ENCODE results near the gene CMTM6. TPM values are rescaled to one million over a fixed set of nuclear protein-coding genes. Genes with fewer than 3 reads are reported as not detected.

The CMTM6 gene
- total RNA-seq, 2 donors from 2014 or later = 97.2 to 99.3 TPM

GRCh38 chr3:32456429-32457130 lies 46.1 kb downstream of the CMTM6 start:
- Mint-ChIP-seq H3K4me3 (peak overlapping the region; percentile 55), H3K36me3 (ENCODE audit: low read depth) (peaks cover 2% of the 10 kb centered on the region), H3K27me3 (no peaks in the 10 kb centered on the region), H3K27ac (no peak overlapping the region), H3K4me1 (peaks cover 40% of the 10 kb centered on the region)
- H3K9me3 ChIP-seq (ENCODE audit: control insufficient read depth, low read length, poor library complexity, severe bottlenecking) = no peaks in the 10 kb centered on the region
- DNase-seq (no peak), ATAC-seq (no peak)

- DNase-seq = no peak
- Mint-ChIP-seq H3K36me3 (ENCODE audit: low read depth) (peaks cover 3% of the 10 kb centered on the region), H3K27ac (no peak overlapping the region), H3K4me1 (peaks cover 40% of the 10 kb centered on the region), H3K27me3 (no peaks in the 10 kb centered on the region), H3K4me3 (peak overlapping the region; percentile 55)
- ATAC-seq = no peak
- no peaks in the 10 kb centered on the region for H3K9me3 ChIP-seq (ENCODE audit: control insufficient read depth, low read length, poor library complexity, severe bottlenecking)
Observed at GRCh38 chr3:32455609-32456428, 46.8 kb downstream of the CMTM6 start.

GRCh38 chr3:32454731-32455608 lies 47.7 kb downstream of the CMTM6 start:
- DNase-seq = no peak
- peaks cover 7% of the 10 kb centered on the region for H3K36me3 Mint-ChIP-seq (ENCODE audit: low read depth)

GRCh38 chr3:32454111-32454510 lies 48.5 kb downstream of the CMTM6 start:
- DNase-seq (no peak), ATAC-seq (no peak)
- Mint-ChIP-seq H3K27me3 (no peaks in the 10 kb centered on the region), H3K4me3 (no peak overlapping the region), H3K36me3 (ENCODE audit: low read depth) (peaks cover 7% of the 10 kb centered on the region), H3K4me1 (peaks cover 36% of the 10 kb centered on the region), H3K27ac (no peak overlapping the region)
- no peaks in the 10 kb centered on the region for H3K9me3 ChIP-seq (ENCODE audit: control insufficient read depth, low read length, poor library complexity, severe bottlenecking)

More at GRCh38 chr3:32454731-32455608, 47.7 kb downstream of the CMTM6 start:
- Mint-ChIP-seq H3K27me3 (no peaks in the 10 kb centered on the region), H3K27ac (no peak overlapping the region), H3K4me1 (peaks cover 42% of the 10 kb centered on the region), H3K4me3 (peak overlapping the region; percentile 41)
- no peak for ATAC-seq
- no peaks in the 10 kb centered on the region for H3K9me3 ChIP-seq (ENCODE audit: control insufficient read depth, low read length, poor library complexity, severe bottlenecking)

GRCh38 chr3:32453346-32453745 lies 49.3 kb downstream of the CMTM6 start:
- ATAC-seq = no peak
- Mint-ChIP-seq H3K27me3 (no peaks in the 10 kb centered on the region), H3K4me3 (no peak overlapping the region), H3K36me3 (ENCODE audit: low read depth) (peaks cover 7% of the 10 kb centered on the region), H3K27ac (no peak overlapping the region), H3K4me1 (peaks cover 38% of the 10 kb centered on the region)
- no peaks in the 10 kb centered on the region for H3K9me3 ChIP-seq (ENCODE audit: control insufficient read depth, low read length, poor library complexity, severe bottlenecking)
- DNase-seq = no peak

GRCh38 chr3:32452009-32452408 lies 50.6 kb downstream of the CMTM6 start:
- H3K36me3 Mint-ChIP-seq (ENCODE audit: low read depth) = peaks cover 8% of the 10 kb centered on the region
- peak overlapping the region; percentile 4 for H3K27ac Mint-ChIP-seq
- no peak overlapping the region for H3K4me3 Mint-ChIP-seq
- H3K9me3 ChIP-seq (ENCODE audit: control insufficient read depth, low read length, poor library complexity, severe bottlenecking) = no peaks in the 10 kb centered on the region
- no peaks in the 10 kb centered on the region for H3K27me3 Mint-ChIP-seq
- no peak for ATAC-seq
- DNase-seq = no peak
- peaks cover 37% of the 10 kb centered on the region for H3K4me1 Mint-ChIP-seq

- Mint-ChIP-seq H3K27me3 (no peaks in the 10 kb centered on the region), H3K4me1 (peaks cover 35% of the 10 kb centered on the region), H3K27ac (peak overlapping the region; percentile 4), H3K4me3 (no peak overlapping the region), H3K36me3 (ENCODE audit: low read depth) (peaks cover 9% of the 10 kb centered on the region)
- ATAC-seq (no peak), DNase-seq (no peak)
- no peaks in the 10 kb centered on the region for H3K9me3 ChIP-seq (ENCODE audit: control insufficient read depth, low read length, poor library complexity, severe bottlenecking)
Observed at GRCh38 chr3:32450992-32451659, 51.5 kb downstream of the CMTM6 start.

- DNase-seq (no peak), ATAC-seq (no peak)
- Mint-ChIP-seq H3K27ac (peak overlapping the region; percentile 4), H3K27me3 (no peaks in the 10 kb centered on the region), H3K4me3 (no peak overlapping the region), H3K36me3 (ENCODE audit: low read depth) (peaks cover 9% of the 10 kb centered on the region), H3K4me1 (peaks cover 30% of the 10 kb centered on the region)
- H3K9me3 ChIP-seq (ENCODE audit: control insufficient read depth, low read length, poor library complexity, severe bottlenecking) = no peaks in the 10 kb centered on the region
Observed at GRCh38 chr3:32450426-32450825, 52.2 kb downstream of the CMTM6 start.

- peak overlapping the region; percentile 86 for H3K27ac Mint-ChIP-seq
- H3K9me3 ChIP-seq (ENCODE audit: control insufficient read depth, low read length, poor library complexity, severe bottlenecking) = no peaks in the 10 kb centered on the region
- H3K4me1 Mint-ChIP-seq = peaks cover 24% of the 10 kb centered on the region
- H3K4me3 Mint-ChIP-seq = no peak overlapping the region
- no peaks in the 10 kb centered on the region for H3K27me3 Mint-ChIP-seq
- DNase-seq = no peak
- peaks cover 9% of the 10 kb centered on the region for H3K36me3 Mint-ChIP-seq (ENCODE audit: low read depth)
- ATAC-seq = no peak
Observed at GRCh38 chr3:32449691-32450090, 53.0 kb downstream of the CMTM6 start.

- no peak for DNase-seq
- Mint-ChIP-seq H3K4me3 (no peak overlapping the region), H3K36me3 (ENCODE audit: low read depth) (peaks cover 9% of the 10 kb centered on the region), H3K27ac (peak overlapping the region; percentile 86), H3K4me1 (peaks cover 20% of the 10 kb centered on the region), H3K27me3 (no peaks in the 10 kb centered on the region)
- ATAC-seq = no peak
- no peaks in the 10 kb centered on the region for H3K9me3 ChIP-seq (ENCODE audit: control insufficient read depth, low read length, poor library complexity, severe bottlenecking)
Observed at GRCh38 chr3:32448686-32449474, 53.8 kb downstream of the CMTM6 start.

GRCh38 chr3:32447865-32448400 lies 54.7 kb downstream of the CMTM6 start:
- DNase-seq (no peak), ATAC-seq (no peak)
- no peaks in the 10 kb centered on the region for H3K27me3 Mint-ChIP-seq
- H3K4me3 Mint-ChIP-seq = no peak overlapping the region
- H3K27ac Mint-ChIP-seq = peak overlapping the region; percentile 79
- H3K36me3 Mint-ChIP-seq (ENCODE audit: low read depth) = peaks cover 10% of the 10 kb centered on the region
- H3K9me3 ChIP-seq (ENCODE audit: control insufficient read depth, low read length, poor library complexity, severe bottlenecking) = no peaks in the 10 kb centered on the region
- H3K4me1 Mint-ChIP-seq = peaks cover 26% of the 10 kb centered on the region

- ATAC-seq (no peak), DNase-seq (no peak)
- Mint-ChIP-seq H3K4me1 (peaks cover 46% of the 10 kb centered on the region), H3K36me3 (ENCODE audit: low read depth) (peaks cover 13% of the 10 kb centered on the region), H3K4me3 (no peak overlapping the region), H3K27me3 (no peaks in the 10 kb centered on the region), H3K27ac (peak overlapping the region; percentile 69)
- H3K9me3 ChIP-seq (ENCODE audit: control insufficient read depth, low read length, poor library complexity, severe bottlenecking) = no peaks in the 10 kb centered on the region
Observed at GRCh38 chr3:32443478-32443877, 59.2 kb downstream of the CMTM6 start.

Data from T-helper 17 cell (primary cell).